ENCODE data around the gene KSR2.

- TF ChIP-seq CTCF (IDR thresholded peaks at IDR 0.05) (no peak), POLR2A (IDR thresholded peaks at IDR 0.05) (no peak)
Observed at GRCh38 chr12:117876436-117876816, 92.4 kb downstream of the KSR2 start.

Measured in testis (tissue), 2 donors.